ENCODE measurements around the gene GPR12.

GPR12 gene, protein sequence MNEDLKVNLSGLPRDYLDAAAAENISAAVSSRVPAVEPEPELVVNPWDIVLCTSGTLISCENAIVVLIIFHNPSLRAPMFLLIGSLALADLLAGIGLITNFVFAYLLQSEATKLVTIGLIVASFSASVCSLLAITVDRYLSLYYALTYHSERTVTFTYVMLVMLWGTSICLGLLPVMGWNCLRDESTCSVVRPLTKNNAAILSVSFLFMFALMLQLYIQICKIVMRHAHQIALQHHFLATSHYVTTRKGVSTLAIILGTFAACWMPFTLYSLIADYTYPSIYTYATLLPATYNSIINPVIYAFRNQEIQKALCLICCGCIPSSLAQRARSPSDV

DNA sequence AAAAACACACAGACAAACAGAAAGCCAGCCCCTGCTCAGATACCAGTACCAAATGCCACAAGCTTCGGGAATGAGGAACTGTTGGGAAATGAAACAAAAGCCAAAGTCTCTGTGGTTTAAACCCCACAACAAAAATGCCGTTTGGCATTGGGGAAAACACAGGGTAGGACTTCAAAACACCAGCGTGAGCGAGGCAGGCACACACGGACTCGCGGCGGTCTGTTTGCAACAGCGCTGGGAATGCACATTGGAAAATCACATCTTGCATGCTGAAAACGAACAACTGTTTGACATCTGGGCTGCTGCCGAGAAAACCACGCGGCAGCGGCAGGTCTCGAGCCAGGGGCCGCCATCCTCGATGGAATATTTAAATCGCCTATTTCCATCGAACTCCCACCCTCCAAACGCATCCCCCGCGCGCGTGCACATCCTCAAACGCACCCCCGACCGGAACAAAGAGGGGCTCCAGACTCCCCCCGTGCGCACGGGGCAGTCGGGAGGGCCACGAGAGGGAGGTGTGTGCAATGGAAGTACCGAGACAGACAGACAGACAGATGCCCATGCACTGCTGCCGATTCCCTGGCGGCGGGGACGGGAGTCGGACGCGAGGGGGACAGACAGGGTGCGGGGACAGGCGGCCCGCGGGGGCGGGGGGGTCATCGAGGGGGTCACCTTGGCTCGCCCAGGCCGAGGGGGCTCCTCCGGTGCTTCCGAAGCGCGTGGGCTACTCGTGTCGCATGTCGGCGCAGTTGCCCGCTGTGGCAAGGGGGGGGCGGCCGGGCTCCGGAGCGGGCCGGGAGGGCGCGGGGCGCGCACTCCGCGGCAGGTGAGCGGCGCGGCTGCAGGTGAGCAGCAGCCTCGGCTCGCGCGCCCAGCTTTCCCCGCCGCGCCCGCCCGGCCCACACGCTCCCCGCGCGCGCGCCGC lies at the start of gene GPR12:
Gene GPR12, minus strand, starts transcription at position 880 of the 925 bp plus-strand sequence. CDS start 959 bp downstream, outside the sequence.
- TF ChIP-seq, protein P1, sequence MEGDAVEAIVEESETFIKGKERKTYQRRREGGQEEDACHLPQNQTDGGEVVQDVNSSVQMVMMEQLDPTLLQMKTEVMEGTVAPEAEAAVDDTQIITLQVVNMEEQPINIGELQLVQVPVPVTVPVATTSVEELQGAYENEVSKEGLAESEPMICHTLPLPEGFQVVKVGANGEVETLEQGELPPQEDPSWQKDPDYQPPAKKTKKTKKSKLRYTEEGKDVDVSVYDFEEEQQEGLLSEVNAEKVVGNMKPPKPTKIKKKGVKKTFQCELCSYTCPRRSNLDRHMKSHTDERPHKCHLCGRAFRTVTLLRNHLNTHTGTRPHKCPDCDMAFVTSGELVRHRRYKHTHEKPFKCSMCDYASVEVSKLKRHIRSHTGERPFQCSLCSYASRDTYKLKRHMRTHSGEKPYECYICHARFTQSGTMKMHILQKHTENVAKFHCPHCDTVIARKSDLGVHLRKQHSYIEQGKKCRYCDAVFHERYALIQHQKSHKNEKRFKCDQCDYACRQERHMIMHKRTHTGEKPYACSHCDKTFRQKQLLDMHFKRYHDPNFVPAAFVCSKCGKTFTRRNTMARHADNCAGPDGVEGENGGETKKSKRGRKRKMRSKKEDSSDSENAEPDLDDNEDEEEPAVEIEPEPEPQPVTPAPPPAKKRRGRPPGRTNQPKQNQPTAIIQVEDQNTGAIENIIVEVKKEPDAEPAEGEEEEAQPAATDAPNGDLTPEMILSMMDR (conservative IDR thresholded peaks at IDR 0.05; ENCODE audit: low read depth, low read length), result no peak
- no peak within 1 kb of the TSS for H3K4me3 ChIP-seq (ENCODE audit: low read depth, low read length)
- DNase-seq (ENCODE audit: low read depth), result peak; percentile 15

DNA sequence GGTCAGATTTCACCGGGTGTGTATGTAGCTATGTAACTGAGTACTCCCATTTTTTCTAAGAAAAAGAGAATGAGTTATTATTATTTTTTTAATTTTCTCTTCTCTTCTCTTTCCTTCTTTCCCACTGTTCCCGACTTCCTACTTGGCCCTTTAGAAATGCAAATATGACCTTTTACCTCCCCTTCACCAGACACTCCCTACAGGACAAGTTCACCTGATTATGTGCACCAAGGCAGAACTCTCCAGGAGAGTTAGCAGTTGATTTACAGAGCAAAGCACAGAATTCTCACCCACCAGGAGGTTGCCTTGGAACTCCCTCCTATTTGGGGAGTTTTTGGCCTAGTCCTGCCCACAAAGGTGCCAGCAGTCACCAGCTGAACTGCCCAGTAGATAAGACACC lies 49.5 kb upstream of the GPR12 start:
- TF ChIP-seq, protein P1 (conservative IDR thresholded peaks at IDR 0.05; ENCODE audit: low read depth, low read length), result no peak
- DNase-seq (ENCODE audit: low read depth), result no peak

DNA sequence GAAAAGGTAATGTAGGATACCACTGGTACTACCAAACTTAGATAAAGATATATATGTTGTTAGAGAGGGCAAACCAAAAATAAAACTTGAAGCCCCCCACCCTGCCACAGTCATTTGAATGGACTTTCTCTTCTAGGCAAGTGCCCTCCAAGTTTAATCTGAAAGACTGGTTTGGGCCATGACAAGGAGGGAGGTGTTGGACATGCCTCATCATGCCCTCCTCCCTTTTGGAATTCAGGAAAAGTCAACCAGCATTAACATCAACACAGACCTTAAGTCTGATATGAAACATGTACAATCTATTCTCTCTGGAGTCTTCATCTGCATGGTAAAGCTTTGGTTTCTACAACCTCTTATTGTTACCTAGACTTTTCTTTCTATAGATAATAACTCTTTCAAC lies 46.3 kb upstream of the GPR12 start:
- TF ChIP-seq, protein P1 (conservative IDR thresholded peaks at IDR 0.05; ENCODE audit: low read depth, low read length), result no peak
- no peak overlapping the region for H3K4me3 ChIP-seq (ENCODE audit: low read depth, low read length)
- DNase-seq (ENCODE audit: low read depth), result no peak

More for the DNA sequence above, 49.5 kb upstream of the GPR12 start:
- no peak overlapping the region for H3K4me3 ChIP-seq (ENCODE audit: low read depth, low read length)

DNA sequence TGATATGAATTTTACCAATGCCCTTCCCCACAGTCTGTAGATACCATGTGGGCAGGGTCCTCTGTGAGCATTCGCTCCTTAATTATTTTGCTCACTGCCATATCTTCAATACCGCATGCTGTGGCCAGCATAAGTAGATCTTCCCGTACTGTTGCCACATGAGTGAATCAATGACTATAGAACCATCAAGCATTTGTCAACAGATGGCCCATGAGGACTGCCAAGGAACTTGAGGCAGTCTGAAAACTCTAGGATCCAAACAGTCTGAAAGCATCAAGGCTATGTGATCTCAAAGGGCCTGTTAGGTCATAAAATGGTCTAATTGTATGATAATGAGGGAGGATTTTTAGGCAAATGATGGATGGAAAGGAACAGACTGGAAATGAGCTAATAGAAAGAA lies 27.4 kb upstream of the GPR12 start:
- DNase-seq (ENCODE audit: low read depth), result no peak
- TF ChIP-seq, protein P1 (conservative IDR thresholded peaks at IDR 0.05; ENCODE audit: low read depth, low read length), result no peak
- no peak overlapping the region for H3K4me3 ChIP-seq (ENCODE audit: low read depth, low read length)

DNA sequence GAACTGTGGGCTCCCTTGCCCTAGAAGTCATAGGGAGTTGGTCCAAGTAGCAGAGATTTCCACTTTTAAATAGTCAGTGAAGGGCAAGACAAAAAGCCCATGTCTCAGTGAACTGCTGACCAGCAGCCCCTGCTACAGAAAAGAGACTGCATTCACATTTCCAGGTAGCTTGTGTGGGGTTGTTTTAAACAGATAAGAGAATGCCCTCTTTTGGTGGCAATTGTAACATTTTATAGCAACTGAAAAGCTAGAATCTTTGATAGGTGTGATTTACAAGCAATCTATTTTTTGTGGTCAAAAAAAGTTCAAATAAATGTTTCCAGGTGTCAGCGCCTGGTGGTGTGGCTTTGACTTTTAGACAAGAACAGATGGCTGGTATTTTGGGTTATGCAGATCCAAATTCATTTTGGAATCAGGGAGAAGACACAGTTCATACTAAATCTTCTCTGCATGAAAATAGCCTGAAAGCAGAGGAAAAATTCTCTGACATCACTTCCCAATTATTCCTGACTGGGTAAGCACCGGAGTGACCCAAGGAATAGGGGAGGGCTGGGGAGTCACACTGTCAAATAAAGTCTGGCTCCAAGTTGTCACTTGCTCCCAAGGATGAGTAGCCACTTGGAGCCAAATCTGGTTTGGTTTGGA lies 26.2 kb upstream of the GPR12 start:
- no peak overlapping the region for H3K4me3 ChIP-seq (ENCODE audit: low read depth, low read length)
- TF ChIP-seq, protein P1 (conservative IDR thresholded peaks at IDR 0.05; ENCODE audit: low read depth, low read length), result no peak

DNA sequence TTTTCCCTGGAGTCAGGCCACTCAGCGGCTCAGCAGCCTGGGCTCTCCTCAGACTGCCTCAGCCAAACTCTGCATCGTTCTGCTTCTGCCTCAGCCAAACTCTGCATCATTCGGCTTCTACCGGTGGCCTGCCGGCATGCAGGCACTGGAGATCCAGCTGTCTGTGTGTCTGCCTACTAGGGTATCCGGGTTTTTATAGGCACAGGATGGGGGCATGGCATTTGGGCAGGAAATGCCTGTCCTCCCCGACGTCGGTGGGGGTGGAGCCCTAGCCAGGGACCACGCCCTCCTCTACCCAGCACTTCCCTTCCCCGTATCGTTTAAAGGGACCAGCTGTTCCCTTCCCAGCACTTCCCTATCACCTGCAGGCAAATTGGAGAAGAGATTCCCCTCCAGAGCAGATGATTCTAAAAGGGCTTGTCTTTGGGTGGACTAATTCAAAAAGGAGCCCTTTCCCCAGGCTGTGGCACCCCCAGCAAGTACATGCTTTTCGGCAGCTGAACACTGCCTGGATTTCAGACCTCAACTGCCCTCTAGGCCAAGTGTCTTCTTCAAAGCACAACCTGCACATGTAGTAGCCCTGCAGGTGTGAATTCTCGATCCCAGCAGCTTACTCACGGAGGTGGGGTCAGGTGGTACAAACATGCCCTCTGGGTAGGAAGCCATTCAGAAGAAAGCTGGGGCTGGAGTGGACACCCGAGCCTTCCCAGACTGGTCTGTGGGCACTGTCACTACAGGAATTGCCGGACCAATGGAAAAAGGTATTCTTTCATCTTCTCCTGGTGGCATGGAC lies 25.4 kb upstream of the GPR12 start:
- TF ChIP-seq, protein P1 (conservative IDR thresholded peaks at IDR 0.05; ENCODE audit: low read depth, low read length), result no peak
- no peak overlapping the region for H3K4me3 ChIP-seq (ENCODE audit: low read depth, low read length)
- DNase-seq (ENCODE audit: low read depth), result no peak

More for the DNA sequence above, 26.2 kb upstream of the GPR12 start:
- no peak for DNase-seq (ENCODE audit: low read depth)
